Muscle layer of duodenum (tissue), 2 donors: ENCODE measurements around the gene OGFR.

Experiments
- H3K27ac ChIP-seq: one replicate; pipeline ENCODE4 v1.7.0; 2013; ENCODE audit warnings: mild to moderate bottlenecking, low read length
- H3K27me3 ChIP-seq: one replicate; pipeline ENCODE4 v1.7.0; 2013; ENCODE audit warnings: low read depth, mild to moderate bottlenecking, control low read depth, low read length
- H3K36me3 ChIP-seq, 2 donors: one replicate each; pipeline ENCODE4 v1.7.0; 2013; ENCODE audit warnings: low read length in 2 of 2, control low read depth in 1 of 2, mild to moderate bottlenecking in 1 of 2; ENCODE audit not compliant: insufficient read depth in 2 of 2, control insufficient read depth in 1 of 2
- H3K4me1 ChIP-seq, 2 donors: one replicate each; pipeline ENCODE4 v1.7.0; 2013; ENCODE audit warnings: low read length in 2 of 2, mild to moderate bottlenecking in 2 of 2, control low read depth in 1 of 2, moderate library complexity in 1 of 2; ENCODE audit not compliant: insufficient read depth in 2 of 2, control insufficient read depth in 1 of 2
- H3K4me3 ChIP-seq, 2 donors: one replicate each; pipeline ENCODE4 v1.7.0; 2013; ENCODE audit warnings: low read length in 2 of 2, low read depth in 1 of 2, mild to moderate bottlenecking in 1 of 2
- H3K9me3 ChIP-seq, 2 donors: one replicate each; pipeline ENCODE4 v1.7.0; 2013; ENCODE audit warnings: low read length in 2 of 2, control low read depth in 1 of 2, mild to moderate bottlenecking in 1 of 2; ENCODE audit not compliant: control insufficient read depth in 1 of 2
- donor health status: healthy.

Gene OGFR

DNA sequence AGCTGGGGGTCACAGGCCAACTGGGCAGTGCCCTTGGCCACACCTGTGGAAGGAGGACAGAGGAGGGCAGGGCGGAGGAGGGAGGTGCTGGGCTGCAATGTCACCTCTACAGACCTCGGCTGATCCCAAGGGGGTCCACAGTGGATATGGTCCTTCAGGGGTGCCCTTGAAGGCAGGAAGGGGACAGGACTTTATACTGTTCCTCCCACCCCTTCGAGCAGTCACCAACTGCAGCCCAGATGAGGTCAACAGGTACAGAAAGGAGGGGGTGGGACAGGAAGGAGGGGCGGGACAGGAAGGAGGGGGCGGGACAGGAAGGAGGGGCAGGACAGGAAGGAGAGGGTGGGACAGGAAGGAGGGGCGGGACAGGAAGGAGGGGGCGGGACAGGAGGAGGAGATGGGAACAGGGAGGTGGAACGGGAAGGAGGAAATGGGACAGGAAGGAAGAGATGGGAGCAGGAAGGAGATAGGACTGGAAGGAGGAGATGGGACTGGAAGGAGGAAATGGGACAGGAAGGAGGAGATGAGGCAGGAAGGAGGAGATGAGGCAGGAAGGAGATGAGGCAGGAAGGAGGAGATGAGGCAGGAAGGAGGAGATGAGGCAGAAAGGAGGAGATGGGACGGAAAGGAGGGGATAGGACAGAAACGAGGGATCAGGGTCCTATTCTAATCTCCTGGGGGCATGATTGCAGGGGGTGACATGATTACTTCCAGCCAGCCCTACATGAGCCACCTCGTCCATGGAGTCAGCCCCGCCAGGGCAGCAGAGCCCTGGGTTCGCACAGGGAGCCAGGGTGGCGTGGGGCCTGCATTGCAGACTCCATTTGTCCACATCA, 27.7 kb upstream of the OGFR start:
- Histone ChIP-seq H3K9me3 (no peaks in the 10 kb centered on the region), H3K4me1 (peaks cover 0 to 10% of the 10 kb centered on the region in 2 donors), H3K27ac (peak overlapping the region; percentile 56), H3K36me3 (no peaks in the 10 kb centered on the region), H3K27me3 (no peaks in the 10 kb centered on the region), H3K4me3 (no peak overlapping the region)

GRCh38 chr20:62777528-62777830, 27.2 kb upstream of the OGFR start:
- H3K36me3 ChIP-seq = no peaks in the 10 kb centered on the region
- H3K4me3 ChIP-seq = no peak overlapping the region
- no peaks in the 10 kb centered on the region for H3K9me3 ChIP-seq
- peaks cover 0 to 9% of the 10 kb centered on the region in 2 donors for H3K4me1 ChIP-seq
- no peak overlapping the region for H3K27ac ChIP-seq
- no peaks in the 10 kb centered on the region for H3K27me3 ChIP-seq

DNA sequence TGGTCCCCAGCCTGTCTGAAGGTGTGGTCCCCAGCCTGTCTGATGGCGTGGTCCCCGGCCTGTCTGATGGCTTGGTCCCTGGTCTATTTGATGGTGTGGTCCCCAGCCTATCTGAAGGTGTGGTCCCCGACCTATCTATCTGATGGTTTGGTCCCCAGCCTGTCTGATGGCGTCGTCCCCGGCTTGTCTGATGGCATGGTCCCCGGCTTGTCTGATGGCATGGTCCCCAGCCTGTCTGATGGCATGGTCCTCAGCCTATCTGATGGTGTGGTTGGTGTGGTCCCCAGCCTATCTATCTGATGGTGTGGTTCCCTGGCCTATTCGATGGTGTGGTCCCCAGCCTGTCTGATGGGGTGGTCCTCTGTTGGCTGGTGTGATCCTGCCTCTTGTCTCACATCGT, 26.6 kb upstream of the OGFR start:
- Histone ChIP-seq H3K36me3 (no peaks in the 10 kb centered on the region), H3K4me3 (no peak overlapping the region), H3K9me3 (no peaks in the 10 kb centered on the region), H3K4me1 (peaks cover 0 to 9% of the 10 kb centered on the region in 2 donors), H3K27ac (no peak overlapping the region), H3K27me3 (no peaks in the 10 kb centered on the region)

GRCh38 chr20:62778601-62779416, 25.8 kb upstream of the OGFR start:
- peaks cover 0 to 10% of the 10 kb centered on the region in 2 donors for H3K4me1 ChIP-seq
- no peaks in the 10 kb centered on the region for H3K36me3 ChIP-seq
- no peak overlapping the region for H3K27ac ChIP-seq
- no peaks in the 10 kb centered on the region for H3K9me3 ChIP-seq
- no peak overlapping the region for H3K4me3 ChIP-seq
- no peaks in the 10 kb centered on the region for H3K27me3 ChIP-seq

DNA sequence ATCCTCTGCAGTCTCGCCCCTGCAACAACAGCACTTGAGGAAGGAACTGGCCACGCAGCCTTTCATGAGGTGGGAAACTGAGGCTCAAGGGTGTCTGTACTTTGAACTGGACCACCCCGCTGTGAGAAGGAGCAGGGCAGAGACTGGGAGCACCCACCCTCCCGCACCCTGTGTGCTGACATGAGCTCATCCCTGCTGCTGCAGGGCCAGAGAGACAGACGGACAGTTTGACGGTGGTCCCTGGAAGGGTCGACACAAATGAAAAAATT, 25.3 kb upstream of the OGFR start:
- H3K4me1 ChIP-seq = peaks cover 0 to 10% of the 10 kb centered on the region in 2 donors
- H3K27me3 ChIP-seq = no peaks in the 10 kb centered on the region
- H3K9me3 ChIP-seq = no peaks in the 10 kb centered on the region
- H3K36me3 ChIP-seq = no peaks in the 10 kb centered on the region
- no peak overlapping the region for H3K27ac ChIP-seq
- no peak overlapping the region for H3K4me3 ChIP-seq

- no peak overlapping the region for H3K4me3 ChIP-seq
Measured at GRCh38 chr20:62780204-62780603, 24.4 kb upstream of the OGFR start.

DNA sequence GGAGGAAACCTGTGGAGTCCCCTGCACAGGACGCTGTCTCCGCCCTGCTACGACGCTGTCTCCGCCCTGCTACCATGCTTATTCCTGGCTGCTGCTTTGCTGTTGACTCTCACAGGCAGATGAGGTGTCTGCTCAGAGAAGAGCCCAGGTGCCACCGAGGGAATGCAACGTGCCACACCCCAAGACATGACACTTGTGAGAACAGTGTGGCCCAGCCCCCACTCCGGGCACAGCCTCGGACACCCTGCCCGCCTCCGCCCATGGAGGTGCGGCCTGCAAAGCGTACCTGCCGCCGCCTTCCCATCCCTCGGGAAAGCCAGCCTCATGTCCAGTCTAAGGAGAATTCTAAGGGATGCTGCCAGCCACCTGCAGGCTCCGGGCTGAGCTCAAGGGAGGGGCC, 23.9 kb upstream of the OGFR start:
- Histone ChIP-seq H3K27ac (no peak overlapping the region), H3K9me3 (no peaks in the 10 kb centered on the region), H3K4me3 (no peak overlapping the region), H3K27me3 (no peaks in the 10 kb centered on the region), H3K36me3 (no peaks in the 10 kb centered on the region), H3K4me1 (peaks cover 0 to 12% of the 10 kb centered on the region in 2 donors)

More at GRCh38 chr20:62780204-62780603, 24.4 kb upstream of the OGFR start:
- H3K27me3 ChIP-seq = no peaks in the 10 kb centered on the region
- H3K27ac ChIP-seq = no peak overlapping the region
- no peaks in the 10 kb centered on the region for H3K9me3 ChIP-seq
- no peaks in the 10 kb centered on the region for H3K36me3 ChIP-seq
- peaks cover 0 to 10% of the 10 kb centered on the region in 2 donors for H3K4me1 ChIP-seq

GRCh38 chr20:62782149-62782892, 22.3 kb upstream of the OGFR start:
- no peaks in the 10 kb centered on the region for H3K9me3 ChIP-seq
- peaks cover 0 to 18% of the 10 kb centered on the region in 2 donors for H3K4me1 ChIP-seq
- no peaks in the 10 kb centered on the region for H3K36me3 ChIP-seq
- H3K27ac ChIP-seq = no peak overlapping the region
- no peaks in the 10 kb centered on the region for H3K27me3 ChIP-seq
- H3K4me3 ChIP-seq = no peak overlapping the region

DNA sequence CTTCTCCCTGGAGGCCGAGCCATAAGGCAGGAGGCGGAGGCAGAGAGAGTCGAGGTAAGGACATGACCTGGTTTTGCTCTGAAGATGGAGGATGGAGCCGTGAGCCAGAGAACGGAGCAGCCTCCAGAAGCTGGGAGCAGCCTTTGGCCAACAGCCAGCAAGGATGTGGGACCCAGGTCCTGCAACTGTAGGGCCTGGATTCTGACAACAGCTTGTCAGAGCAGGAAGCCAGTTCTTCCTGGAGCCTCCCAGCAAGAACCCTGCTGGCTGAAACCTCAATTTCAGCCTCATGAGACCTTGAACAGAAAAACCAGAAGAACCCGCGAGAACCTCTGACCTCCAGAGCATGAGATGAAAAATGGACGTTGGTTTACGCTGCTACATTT, 21.7 kb upstream of the OGFR start:
- no peak overlapping the region for H3K27ac ChIP-seq
- H3K4me3 ChIP-seq = no peak overlapping the region
- H3K4me1 ChIP-seq = peaks cover 0 to 18% of the 10 kb centered on the region in 2 donors
- H3K27me3 ChIP-seq = no peaks in the 10 kb centered on the region
- no peaks in the 10 kb centered on the region for H3K36me3 ChIP-seq
- H3K9me3 ChIP-seq = no peaks in the 10 kb centered on the region

DNA sequence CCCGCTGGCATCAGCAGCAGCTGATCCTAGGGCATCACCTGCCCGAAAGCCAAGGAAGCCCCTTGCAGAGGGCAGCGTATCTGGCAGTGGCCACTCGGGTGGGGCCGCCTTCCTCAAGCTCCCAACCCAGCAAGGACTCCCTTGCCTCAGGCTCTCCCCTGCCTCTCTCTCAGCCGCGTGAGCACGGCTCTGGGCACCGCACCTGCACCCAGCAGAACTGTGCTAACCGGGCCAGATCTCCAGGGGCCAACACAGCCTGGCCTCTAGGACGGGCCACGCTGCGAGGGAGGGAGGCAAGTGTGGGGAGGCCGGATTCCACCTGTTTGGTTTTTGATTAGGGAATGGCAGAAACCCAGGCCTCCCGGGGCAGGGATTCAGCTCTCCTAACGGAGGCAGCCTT, 20.1 kb upstream of the OGFR start:
- Histone ChIP-seq H3K9me3 (no peaks in the 10 kb centered on the region), H3K27ac (no peak overlapping the region), H3K36me3 (no peaks in the 10 kb centered on the region), H3K4me1 (peaks cover 0 to 18% of the 10 kb centered on the region in 2 donors), H3K4me3 (no peak overlapping the region), H3K27me3 (no peaks in the 10 kb centered on the region)

GRCh38 chr20:62785393-62785792, 19.2 kb upstream of the OGFR start:
- H3K36me3 ChIP-seq = no peaks in the 10 kb centered on the region
- peaks cover 0 to 18% of the 10 kb centered on the region in 2 donors for H3K4me1 ChIP-seq
- H3K4me3 ChIP-seq = no peak overlapping the region
- H3K9me3 ChIP-seq = no peaks in the 10 kb centered on the region
- H3K27me3 ChIP-seq = no peaks in the 10 kb centered on the region
- no peak overlapping the region for H3K27ac ChIP-seq
